Upper lobe of left lung (tissue), 6 donors: ENCODE results near the gene GSG1L. TPM values are rescaled to one million over a fixed set of nuclear protein-coding genes. Genes with fewer than 3 reads are reported as not detected.

Experiments
- ATAC-seq, 2 donors: fragments of 200-7000 bp; cut with Tn5 transposase; one replicate each; pipeline ENCODE4 v1.9.1; 2022; ENCODE audit warnings: mild to moderate bottlenecking in 2 of 2, moderate library complexity in 2 of 2; ENCODE audit not compliant: low FRiP score in 2 of 2
- DNase-seq, 2 donors: peaks; one replicate each; pipeline ENCODE4 v3.0.0-alpha.2; 2019 to 2020
- H3K27ac ChIP-seq, 4 donors: fragments of 200-600 bp; sonication (generic); one replicate each; pipeline ENCODE4 v1.5.1; 2016 to 2019
- H3K27me3 ChIP-seq, 4 donors: fragments of 200-600 bp; sonication (generic); one replicate each; pipeline ENCODE4 v1.5.1; 2017 to 2019
- H3K36me3 ChIP-seq, 4 donors: fragments of 200-600 bp; sonication (generic); one replicate each; pipeline ENCODE4 v1.5.1; 2016 to 2019
- H3K4me1 ChIP-seq, 4 donors: fragments of 200-600 bp; sonication (generic); one replicate each; pipeline ENCODE4 v1.5.1; 2018 to 2019
- H3K4me3 ChIP-seq, 4 donors: fragments of 200-600 bp; sonication (generic); one replicate each; pipeline ENCODE4 v1.5.1; 2017 to 2019; ENCODE audit warnings: mild to moderate bottlenecking in 2 of 4, moderate library complexity in 1 of 4
- H3K9me3 ChIP-seq, 4 donors: fragments of 200-600 bp; sonication (generic); one replicate each; pipeline ENCODE4 v1.5.1; 2018 to 2019
- EP300 ChIP-seq, 4 donors: sonication (generic); formaldehyde crosslinking; IDR thresholded peaks; one replicate each; pipeline ENCODE4 v1.5.1; 2017; ENCODE audit warnings: antibody characterized with exemption in 4 of 4, control low read depth in 2 of 4
- POLR2A ChIP-seq, 4 donors: fragments of 450-650 bp; IDR thresholded peaks; one replicate each; pipeline ENCODE4 v1.5.1; 2016 to 2017; ENCODE audit warnings: antibody characterized with exemption in 4 of 4, mild to moderate bottlenecking in 2 of 4
- POLR2AphosphoS5 ChIP-seq, 2 donors: sonication (generic); formaldehyde crosslinking; IDR thresholded peaks; one replicate each; pipeline ENCODE4 v1.5.1; 2017; ENCODE audit warnings: antibody characterized with exemption in 2 of 2
- WGBS, 2 donors: methylation state at CpG; one replicate each; pipeline ENCODE4 v1.1.5; 2017 to 2018; 5-methylcytosine and 5-hydroxymethylcytosine counted together
- total RNA-seq, 6 donors: library from RNA; depleted of rRNA in 4 of 6; stranded (reverse); fragments of >200 nt in 4 of 6; gene quantifications; one replicate each; pipeline versions ENCODE4 v1.1.0 to v1.2.1, GENCODE V29; 2016 to 2021
- TF ChIP-seq, protein P1 (sequence below), 6 experiments: fragments of 450-650 bp in 4 of 6; fragments of 200-600 bp in 2 of 6; sonication (generic) in 2 of 6; IDR thresholded peaks; one replicate each; pipeline ENCODE4 v1.5.1; 2016 to 2019; ENCODE audit warnings: antibody characterized with exemption in 6 of 6
- donor health status: DM: no; HTN: no; CAD: no; lungs with moderate emphysema.
- donor health status: DM: no; HTN: yes; CAD: no; lungs with severe emphysema.

The GSG1L gene
- total RNA-seq, 6 donors from 2014 or later: 2.2 TPM; not detected in 5

GRCh38 chr16:27781981-27782880 is 281.3 kb downstream of the GSG1L start:
- WGBS, 2 donors: 71 to 75% methylated on average over 10 to 18 of the region's 19 CpGs
- TF ChIP-seq EP300 (IDR thresholded peaks at IDR 0.05): no peak
- no peak for TF ChIP-seq POLR2AphosphoS5 (IDR thresholded peaks at IDR 0.05)
- TF ChIP-seq POLR2A (IDR thresholded peaks at IDR 0.05): no peak
- TF ChIP-seq, protein P1, sequence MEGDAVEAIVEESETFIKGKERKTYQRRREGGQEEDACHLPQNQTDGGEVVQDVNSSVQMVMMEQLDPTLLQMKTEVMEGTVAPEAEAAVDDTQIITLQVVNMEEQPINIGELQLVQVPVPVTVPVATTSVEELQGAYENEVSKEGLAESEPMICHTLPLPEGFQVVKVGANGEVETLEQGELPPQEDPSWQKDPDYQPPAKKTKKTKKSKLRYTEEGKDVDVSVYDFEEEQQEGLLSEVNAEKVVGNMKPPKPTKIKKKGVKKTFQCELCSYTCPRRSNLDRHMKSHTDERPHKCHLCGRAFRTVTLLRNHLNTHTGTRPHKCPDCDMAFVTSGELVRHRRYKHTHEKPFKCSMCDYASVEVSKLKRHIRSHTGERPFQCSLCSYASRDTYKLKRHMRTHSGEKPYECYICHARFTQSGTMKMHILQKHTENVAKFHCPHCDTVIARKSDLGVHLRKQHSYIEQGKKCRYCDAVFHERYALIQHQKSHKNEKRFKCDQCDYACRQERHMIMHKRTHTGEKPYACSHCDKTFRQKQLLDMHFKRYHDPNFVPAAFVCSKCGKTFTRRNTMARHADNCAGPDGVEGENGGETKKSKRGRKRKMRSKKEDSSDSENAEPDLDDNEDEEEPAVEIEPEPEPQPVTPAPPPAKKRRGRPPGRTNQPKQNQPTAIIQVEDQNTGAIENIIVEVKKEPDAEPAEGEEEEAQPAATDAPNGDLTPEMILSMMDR (IDR thresholded peaks at IDR 0.05): no peak
- Histone ChIP-seq H3K36me3 (peaks cover 0 to 14% (median 3%) of the 10 kb centered on the region in 4 donors), H3K9me3 (no peaks in the 10 kb centered on the region), H3K4me3 (no peak overlapping the region), H3K27ac (no peak overlapping the region), H3K4me1 (peaks cover 0 to 7% (median 3%) of the 10 kb centered on the region in 4 donors), H3K27me3 (no peaks in the 10 kb centered on the region)
- DNase-seq: peak in 1 of 2 donors; percentile 46
- ATAC-seq: no peak

DNA sequence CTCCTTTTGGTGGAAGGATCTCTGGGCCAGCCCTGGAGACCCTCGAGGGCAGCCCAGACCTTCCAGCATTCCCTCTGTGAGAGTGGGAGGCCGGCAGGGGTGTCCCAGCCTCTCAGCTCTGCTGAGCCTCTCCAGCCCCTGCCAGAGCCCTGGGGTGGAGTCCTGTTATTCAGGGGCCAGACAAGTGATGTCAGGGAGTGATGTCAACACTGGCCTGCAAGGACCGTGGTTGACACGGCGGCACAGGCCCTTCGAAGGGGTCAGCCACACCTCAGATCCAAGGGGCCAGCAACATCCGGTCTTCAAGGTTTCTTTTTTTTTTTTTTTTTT is 282.4 kb downstream of the GSG1L start:
- Histone ChIP-seq H3K27me3 (no peaks in the 10 kb centered on the region), H3K4me3 (no peak overlapping the region), H3K36me3 (peaks cover 0 to 17% (median 5%) of the 10 kb centered on the region in 4 donors), H3K27ac (no peak overlapping the region), H3K9me3 (no peaks in the 10 kb centered on the region), H3K4me1 (peaks cover 0 to 7% (median 3%) of the 10 kb centered on the region in 4 donors)
- ATAC-seq (peak in 1 of 2 donors; percentile 90), DNase-seq (peak in 1 of 2 donors; percentile 37)
- 46 to 51% methylated on average over 5 to 7 of the region's 7 CpGs for WGBS, 2 donors
- TF ChIP-seq EP300 (IDR thresholded peaks at IDR 0.05): no peak
- TF ChIP-seq POLR2A (IDR thresholded peaks at IDR 0.05): no peak
- TF ChIP-seq, protein P1 (IDR thresholded peaks at IDR 0.05): no peak
- TF ChIP-seq POLR2AphosphoS5 (IDR thresholded peaks at IDR 0.05): no peak

GRCh38 chr16:27780468-27781194 is 282.9 kb downstream of the GSG1L start:
- no peaks in the 10 kb centered on the region for H3K9me3 ChIP-seq
- H3K27ac ChIP-seq: no peak overlapping the region
- H3K4me1 ChIP-seq: peaks cover 0 to 7% (median 3%) of the 10 kb centered on the region in 4 donors
- H3K27me3 ChIP-seq: no peaks in the 10 kb centered on the region
- 90 to 92% methylated on average over 4 to 8 of the region's 8 CpGs for WGBS, 2 donors
- DNase-seq: no peak
- no peak overlapping the region for H3K4me3 ChIP-seq
- no peak for TF ChIP-seq EP300 (IDR thresholded peaks at IDR 0.05)
- TF ChIP-seq, protein P1 (IDR thresholded peaks at IDR 0.05): no peak
- TF ChIP-seq POLR2A (IDR thresholded peaks at IDR 0.05): no peak
- TF ChIP-seq POLR2AphosphoS5 (IDR thresholded peaks at IDR 0.05): no peak
- peak in 1 of 2 donors; percentile 3 for ATAC-seq
- peaks cover 0 to 17% (median 5%) of the 10 kb centered on the region in 4 donors for H3K36me3 ChIP-seq

GRCh38 chr16:27779641-27780164 is 283.8 kb downstream of the GSG1L start:
- no peak overlapping the region for H3K4me3 ChIP-seq
- no peak overlapping the region for H3K27ac ChIP-seq
- ATAC-seq: peak in 1 of 2 donors; percentile 61
- no peaks in the 10 kb centered on the region for H3K27me3 ChIP-seq
- TF ChIP-seq POLR2AphosphoS5 (IDR thresholded peaks at IDR 0.05): no peak
- TF ChIP-seq, protein P1 (IDR thresholded peaks at IDR 0.05): peak in 2 of 6 experiments; percentile 12 to 14
- no peaks in the 10 kb centered on the region for H3K9me3 ChIP-seq
- peak; percentile 61 to 89 for DNase-seq
- peaks cover 0 to 22% (median 9%) of the 10 kb centered on the region in 4 donors for H3K36me3 ChIP-seq
- WGBS, 2 donors: 61 to 82% methylated on average over 22 to 23 of the region's 23 CpGs
- peaks cover 0 to 7% (median 3%) of the 10 kb centered on the region in 4 donors for H3K4me1 ChIP-seq
